ENCODE measurements around the gene BSG.

BSG gene

DNA sequence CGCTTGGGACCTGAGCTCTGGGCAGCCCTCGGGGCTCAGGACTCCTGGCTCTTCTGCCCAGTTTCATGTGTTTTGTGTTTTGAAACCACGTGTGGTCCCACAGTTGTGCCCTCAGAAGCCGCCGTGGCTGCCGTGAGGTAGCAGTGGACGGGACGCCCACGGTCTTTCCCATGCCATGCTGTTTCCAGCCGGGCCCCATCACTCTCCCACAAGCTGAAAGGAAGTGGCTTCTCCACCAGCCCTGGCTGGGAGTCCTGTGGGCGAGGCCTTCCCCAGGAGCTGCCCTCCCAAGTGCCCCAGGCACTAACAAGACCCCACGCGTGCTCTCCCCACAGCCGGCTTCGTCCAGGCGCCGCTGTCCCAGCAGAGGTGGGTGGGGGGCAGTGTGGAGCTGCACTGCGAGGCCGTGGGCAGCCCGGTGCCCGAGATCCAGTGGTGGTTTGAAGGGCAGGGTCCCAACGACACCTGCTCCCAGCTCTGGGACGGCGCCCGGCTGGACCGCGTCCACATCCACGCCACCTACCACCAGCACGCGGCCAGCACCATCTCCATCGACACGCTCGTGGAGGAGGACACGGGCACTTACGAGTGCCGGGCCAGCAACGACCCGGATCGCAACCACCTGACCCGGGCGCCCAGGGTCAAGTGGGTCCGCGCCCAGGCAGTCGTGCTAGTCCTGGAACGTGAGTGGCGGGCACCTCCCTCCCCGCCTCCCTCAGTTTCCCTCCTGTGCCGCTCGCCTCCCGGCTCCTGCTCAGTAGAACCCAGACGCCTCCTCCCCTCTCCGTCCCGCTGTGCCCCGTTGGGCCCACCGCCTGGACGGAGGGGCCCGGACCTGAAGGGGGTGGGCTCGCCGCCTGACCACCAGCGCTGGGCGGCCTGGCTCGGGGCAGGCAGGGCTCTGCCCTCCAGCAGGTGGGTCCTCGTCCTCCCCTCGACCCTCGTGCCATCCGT lies 5.3 kb downstream of the BSG start:
- no peak overlapping the region for H3K4me3 ChIP-seq (replicated peaks; ENCODE audit: low read depth, low read length)
- no peak for DNase-seq (ENCODE audit: low read depth)
- TF ChIP-seq CTCF (IDR thresholded peaks at IDR 0.05; ENCODE audit: low read length, missing control alignments), result no peak

- no peak overlapping the region for H3K4me3 ChIP-seq (replicated peaks; ENCODE audit: low read depth, low read length)
- DNase-seq (ENCODE audit: low read depth), result no peak
- no peak for TF ChIP-seq CTCF (IDR thresholded peaks at IDR 0.05; ENCODE audit: low read length, missing control alignments)
Measured at GRCh38 chr19:579111-579841, 6.9 kb downstream of the BSG start.

- no peak for DNase-seq (ENCODE audit: low read depth)
- TF ChIP-seq CTCF (IDR thresholded peaks at IDR 0.05; ENCODE audit: low read length, missing control alignments), result no peak
- no peak overlapping the region for H3K4me3 ChIP-seq (replicated peaks; ENCODE audit: low read depth, low read length)
Measured at GRCh38 chr19:579842-580155, 7.4 kb downstream of the BSG start.

DNA sequence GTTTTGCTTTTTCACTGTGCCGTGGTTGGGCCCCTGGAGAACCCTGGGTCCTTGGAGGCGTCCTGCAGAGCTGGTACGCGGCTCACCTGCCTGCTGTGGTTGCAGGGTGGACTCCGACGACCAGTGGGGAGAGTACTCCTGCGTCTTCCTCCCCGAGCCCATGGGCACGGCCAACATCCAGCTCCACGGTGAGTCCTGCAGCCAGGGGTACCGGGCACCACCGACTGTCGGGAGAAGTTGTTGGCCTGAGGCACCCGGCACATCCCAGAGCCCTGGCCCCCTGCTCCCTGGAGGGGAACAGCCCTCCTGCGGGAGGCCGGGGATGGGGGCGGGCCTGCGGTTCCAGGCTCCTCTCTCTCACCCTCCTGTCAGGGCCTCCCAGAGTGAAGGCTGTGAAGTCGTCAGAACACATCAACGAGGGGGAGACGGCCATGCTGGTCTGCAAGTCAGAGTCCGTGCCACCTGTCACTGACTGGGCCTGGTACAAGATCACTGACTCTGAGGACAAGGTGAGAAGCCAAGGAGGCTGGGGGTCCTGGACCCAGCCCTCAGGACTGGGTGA lies 8.0 kb downstream of the BSG start:
- no peak for DNase-seq (ENCODE audit: low read depth)
- TF ChIP-seq CTCF (IDR thresholded peaks at IDR 0.05; ENCODE audit: low read length, missing control alignments), result no peak
- no peak overlapping the region for H3K4me3 ChIP-seq (replicated peaks; ENCODE audit: low read depth, low read length)

DNA sequence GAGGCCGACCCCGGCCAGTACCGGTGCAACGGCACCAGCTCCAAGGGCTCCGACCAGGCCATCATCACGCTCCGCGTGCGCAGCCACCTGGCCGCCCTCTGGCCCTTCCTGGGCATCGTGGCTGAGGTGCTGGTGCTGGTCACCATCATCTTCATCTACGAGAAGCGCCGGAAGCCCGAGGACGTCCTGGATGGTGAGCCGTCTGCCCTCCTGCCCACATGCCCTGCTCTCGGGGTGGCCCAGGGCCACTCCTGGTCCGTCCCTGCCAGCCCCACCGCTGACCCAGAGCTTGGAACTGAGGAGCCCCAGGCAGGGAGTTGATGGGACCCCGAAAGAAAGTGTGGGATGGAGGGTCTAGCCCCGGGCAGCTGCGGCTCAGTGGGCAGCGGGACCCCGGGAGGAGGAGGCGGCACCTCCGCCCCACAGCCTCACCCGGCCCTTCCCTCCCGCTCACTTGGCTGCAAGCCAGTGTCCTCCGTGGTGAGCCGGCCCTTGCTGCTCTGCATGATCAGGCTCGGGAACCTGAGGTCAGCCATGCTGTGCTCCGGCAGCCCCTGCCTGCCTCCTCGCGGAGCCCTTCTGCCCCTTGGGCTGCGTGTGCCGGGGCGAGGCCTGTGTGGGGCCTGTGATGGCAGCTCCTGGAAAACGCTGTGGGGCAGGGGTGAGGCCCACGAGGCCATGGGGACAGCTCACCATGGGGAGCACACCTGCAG lies 9.2 kb downstream of the BSG start:
- no peak for TF ChIP-seq CTCF (IDR thresholded peaks at IDR 0.05; ENCODE audit: low read length, missing control alignments)
- H3K4me3 ChIP-seq (replicated peaks; ENCODE audit: low read depth, low read length), result no peak overlapping the region
- DNase-seq (ENCODE audit: low read depth), result no peak

- no peak for DNase-seq (ENCODE audit: low read depth)
- H3K4me3 ChIP-seq (replicated peaks; ENCODE audit: low read depth, low read length), result no peak overlapping the region
- no peak for TF ChIP-seq CTCF (IDR thresholded peaks at IDR 0.05; ENCODE audit: low read length, missing control alignments)
Measured at GRCh38 chr19:582497-583197, 10.3 kb downstream of the BSG start.
